Psoas muscle (tissue), 8 donors: ENCODE data around the gene PDSS1. TPM values are rescaled to one million over a fixed set of nuclear protein-coding genes. Genes with fewer than 3 reads are reported as not detected.

Experiments used
- ATAC-seq, 4 donors: fragments of 200-7000 bp; cut with Tn5 transposase; one replicate each; pipeline ENCODE4 v1.9.1; 2020; ENCODE audit warnings: moderate library complexity in 3 of 4, mild to moderate bottlenecking in 2 of 4
- DNase-seq, 2 donors: peaks; one replicate each; pipeline ENCODE4 v3.0.0-alpha.2; 2020
- H3K27ac ChIP-seq: fragments of 200-600 bp; one replicate; pipeline ENCODE4 v1.8.0; 2022
- H3K27me3 ChIP-seq, 3 donors: fragments of 200-600 bp in 1 of 3; one replicate each; pipeline versions ENCODE4 v1.6.1 to v1.8.0; 2013 to 2022; ENCODE audit warnings: low read length in 2 of 3, mild to moderate bottlenecking in 2 of 3, moderate library complexity in 1 of 3; ENCODE audit not compliant: insufficient read depth in 3 of 3
- H3K36me3 ChIP-seq, 2 donors: fragments of 200-600 bp in 1 of 2; one replicate each; pipeline versions ENCODE4 v1.6.1 to v1.8.0; 2013 to 2022; ENCODE audit warnings: low read depth in 1 of 2, mild to moderate bottlenecking in 1 of 2, moderate library complexity in 1 of 2; ENCODE audit not compliant: insufficient read depth in 1 of 2
- H3K4me1 ChIP-seq: fragments of 200-600 bp; one replicate; pipeline ENCODE4 v1.8.0; 2022
- H3K4me3 ChIP-seq: fragments of 200-600 bp; one replicate; pipeline ENCODE4 v1.8.0; 2022; ENCODE audit warnings: mild to moderate bottlenecking
- H3K9me3 ChIP-seq: fragments of 200-600 bp; one replicate; pipeline ENCODE4 v1.8.0; 2022
- CTCF ChIP-seq: fragments of 200-600 bp; IDR thresholded peaks from one replicate; pipeline ENCODE4 v1.8.0; 2022; ENCODE audit warnings: antibody characterized with exemption
- WGBS, 3 donors: extraction: QIAGEN DNeasy Blood & Tissue Kit; methylation state at CpG; one replicate each; pipeline versions ENCODE4 v1.1.6 to v1.1.7; 2013; 5-methylcytosine and 5-hydroxymethylcytosine counted together
- intact Hi-C, 2 donors: fragments of 100-400 bp; cut with DNase I; formaldehyde crosslinking; loops; one replicate each; pipeline versions ENCODE4 v1.11.0 to v1.14.2; 2022
- polyA plus RNA-seq, 3 donors: library from polyadenylated mRNA; stranded (reverse); fragments of 200-250 nt; gene quantifications; one replicate each; pipeline ENCODE4 v1.2.3, GENCODE V29; 2013
- total RNA-seq, 4 donors: library from RNA; stranded (reverse); fragmentation: NEBNext Ultra II Directional in 2 of 4; extraction: Animal tissue kit (Norgen Biotek cat#: 25700) in 2 of 4; gene quantifications; one replicate each; pipeline versions ENCODE4 v1.2.1 to v1.2.4, GENCODE V29; 2021 to 2023
- donor health status: healthy with polysubstance abuse.
- donor health status: DM: no; HTN: no; CAD: no; lungs with moderate emphysema.
- donor health status: Bipolar disorder and iron deficiency.
- donor health status: healthy.
- donor health status: DM: yes; HTN: yes; CAD: no.
- donor health status: DM: no; HTN: no; CAD: no.
- donor health status: DM: no; HTN: no; CAD: no.
- donor health status: DM: yes; HTN: yes; CAD: no.

PDSS1 gene
- total and polyA plus RNA-seq, 7 donors, result 4.3 to 51.9 (median 13.4) TPM

- no peaks in the 10 kb centered on the region for H3K27me3 ChIP-seq
- ATAC-seq, result no peak
- intact Hi-C loops, result no loop called here
- DNase-seq, result no peak
- H3K27ac ChIP-seq, result no peak overlapping the region
- TF ChIP-seq CTCF, result no peak
- H3K4me3 ChIP-seq, result no peak overlapping the region
- 87 to 98% (median 92%) methylated on average over 4 of the region's 4 CpGs for WGBS, 3 donors
- peaks cover 0 to 24% of the 10 kb centered on the region in 2 donors for H3K36me3 ChIP-seq
- H3K9me3 ChIP-seq, result no peaks in the 10 kb centered on the region
- H3K4me1 ChIP-seq, result no peaks in the 10 kb centered on the region
Observed at GRCh38 chr10:26770069-26770468, 72.6 kb downstream of the PDSS1 start.

- Histone ChIP-seq H3K27ac (no peak overlapping the region), H3K27me3 (no peaks in the 10 kb centered on the region), H3K4me3 (no peak overlapping the region), H3K4me1 (no peaks in the 10 kb centered on the region), H3K9me3 (no peaks in the 10 kb centered on the region), H3K36me3 (peaks cover 0 to 2% of the 10 kb centered on the region in 2 donors)
- ATAC-seq (no peak), DNase-seq (no peak)
- intact Hi-C loops, result no loop called here
- TF ChIP-seq CTCF, result no peak
- WGBS, 3 donors, result 99 to 100% (median 99%) methylated on average over 2 of the region's 2 CpGs
Observed at GRCh38 chr10:26773633-26774032, 76.1 kb downstream of the PDSS1 start.

GRCh38 chr10:26776258-26776657, 78.8 kb downstream of the PDSS1 start:
- Histone ChIP-seq H3K9me3 (no peaks in the 10 kb centered on the region), H3K27ac (no peak overlapping the region), H3K4me3 (no peak overlapping the region), H3K36me3 (no peaks in the 10 kb centered on the region), H3K4me1 (peaks cover 19% of the 10 kb centered on the region), H3K27me3 (no peaks in the 10 kb centered on the region)
- WGBS, 3 donors, result 99 to 100% (median 100%) methylated on average over 1 of the region's 1 CpG
- intact Hi-C loops, result no loop called here
- ATAC-seq (no peak), DNase-seq (no peak)
- no peak for TF ChIP-seq CTCF

- no peaks in the 10 kb centered on the region for H3K9me3 ChIP-seq
- H3K27ac ChIP-seq, result no peak overlapping the region
- DNase-seq (no peak), ATAC-seq (no peak)
- TF ChIP-seq CTCF, result no peak
- H3K36me3 ChIP-seq, result no peaks in the 10 kb centered on the region
- 96 to 98% (median 97%) methylated on average over 2 of the region's 2 CpGs for WGBS, 3 donors
- intact Hi-C loops, result no loop called here
- H3K4me1 ChIP-seq, result peaks cover 27% of the 10 kb centered on the region
- H3K27me3 ChIP-seq, result no peaks in the 10 kb centered on the region
- no peak overlapping the region for H3K4me3 ChIP-seq
Observed at GRCh38 chr10:26777686-26778085, 80.2 kb downstream of the PDSS1 start.

GRCh38 chr10:26779176-26779860, 81.8 kb downstream of the PDSS1 start:
- Histone ChIP-seq H3K4me3 (no peak overlapping the region), H3K36me3 (no peaks in the 10 kb centered on the region), H3K27ac (no peak overlapping the region), H3K9me3 (no peaks in the 10 kb centered on the region), H3K27me3 (no peaks in the 10 kb centered on the region), H3K4me1 (peaks cover 27% of the 10 kb centered on the region)
- intact Hi-C loops, result no loop called here
- no peak for DNase-seq
- ATAC-seq, result no peak
- WGBS, 3 donors, result 93 to 95% (median 93%) methylated on average over 4 of the region's 4 CpGs
- TF ChIP-seq CTCF, result no peak
